Upper lobe of left lung (tissue), 6 donors: ENCODE results near the gene MYADM. TPM values are rescaled to one million over a fixed set of nuclear protein-coding genes. Genes with fewer than 3 reads are reported as not detected.

ENCODE experiments used
- ATAC-seq, 2 donors: fragments of 200-7000 bp; cut with Tn5 transposase; one replicate each; pipeline ENCODE4 v1.9.1; 2022; ENCODE audit warnings: mild to moderate bottlenecking in 2 of 2, moderate library complexity in 2 of 2; ENCODE audit not compliant: low FRiP score in 2 of 2
- DNase-seq, 2 donors: peaks; one replicate each; pipeline ENCODE4 v3.0.0-alpha.2; 2019 to 2020
- H3K27ac ChIP-seq, 4 donors: fragments of 200-600 bp; sonication (generic); one replicate each; pipeline ENCODE4 v1.5.1; 2016 to 2019
- H3K27me3 ChIP-seq, 4 donors: fragments of 200-600 bp; sonication (generic); one replicate each; pipeline ENCODE4 v1.5.1; 2017 to 2019
- H3K36me3 ChIP-seq, 4 donors: fragments of 200-600 bp; sonication (generic); one replicate each; pipeline ENCODE4 v1.5.1; 2016 to 2019
- H3K4me1 ChIP-seq, 4 donors: fragments of 200-600 bp; sonication (generic); one replicate each; pipeline ENCODE4 v1.5.1; 2018 to 2019
- H3K4me3 ChIP-seq, 4 donors: fragments of 200-600 bp; sonication (generic); one replicate each; pipeline ENCODE4 v1.5.1; 2017 to 2019; ENCODE audit warnings: mild to moderate bottlenecking in 2 of 4, moderate library complexity in 1 of 4
- H3K9me3 ChIP-seq, 4 donors: fragments of 200-600 bp; sonication (generic); one replicate each; pipeline ENCODE4 v1.5.1; 2018 to 2019
- EP300 ChIP-seq, 4 donors: sonication (generic); formaldehyde crosslinking; IDR thresholded peaks; one replicate each; pipeline ENCODE4 v1.5.1; 2017; ENCODE audit warnings: antibody characterized with exemption in 4 of 4, control low read depth in 2 of 4
- POLR2A ChIP-seq, 4 donors: fragments of 450-650 bp; IDR thresholded peaks; one replicate each; pipeline ENCODE4 v1.5.1; 2016 to 2017; ENCODE audit warnings: antibody characterized with exemption in 4 of 4, mild to moderate bottlenecking in 2 of 4
- POLR2AphosphoS5 ChIP-seq, 2 donors: sonication (generic); formaldehyde crosslinking; IDR thresholded peaks; one replicate each; pipeline ENCODE4 v1.5.1; 2017; ENCODE audit warnings: antibody characterized with exemption in 2 of 2
- WGBS, 2 donors: methylation state at CpG; one replicate each; pipeline ENCODE4 v1.1.5; 2017 to 2018; 5-methylcytosine and 5-hydroxymethylcytosine counted together
- total RNA-seq, 6 donors: library from RNA; depleted of rRNA in 4 of 6; stranded (reverse); fragments of >200 nt in 4 of 6; gene quantifications; one replicate each; pipeline versions ENCODE4 v1.1.0 to v1.2.1, GENCODE V29; 2016 to 2021
- TF ChIP-seq, protein P1 (sequence below), 6 experiments: fragments of 450-650 bp in 4 of 6; fragments of 200-600 bp in 2 of 6; sonication (generic) in 2 of 6; IDR thresholded peaks; one replicate each; pipeline ENCODE4 v1.5.1; 2016 to 2019; ENCODE audit warnings: antibody characterized with exemption in 6 of 6
- donor health status: DM: no; HTN: no; CAD: no; lungs with moderate emphysema.
- donor health status: DM: no; HTN: yes; CAD: no; lungs with severe emphysema.

MYADM gene
- total RNA-seq, 6 donors from 2014 or later: 31.4 to 312 (median 145) TPM

DNA sequence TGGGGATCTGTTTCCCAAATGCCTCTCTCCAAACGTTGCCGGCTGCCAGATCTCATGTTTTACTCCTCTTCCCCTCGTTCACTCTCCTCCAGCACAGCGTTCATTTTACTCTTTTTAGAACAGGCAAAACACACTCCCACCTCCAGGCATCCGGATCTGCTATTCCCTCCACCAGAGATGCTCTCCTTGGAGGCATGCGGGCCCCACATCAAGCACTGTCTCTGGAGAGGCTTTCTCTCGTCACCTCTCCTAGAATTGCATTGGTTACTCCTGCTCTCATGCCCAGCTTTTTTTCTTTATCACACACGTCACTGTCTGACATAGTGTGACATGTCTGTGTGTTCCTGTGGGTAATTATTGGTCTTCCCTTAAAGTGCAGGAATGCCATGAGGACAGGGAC is 20.1 kb upstream of the MYADM start:
- Histone ChIP-seq H3K27me3 (no peaks in the 10 kb centered on the region), H3K27ac (no peak overlapping the region), H3K4me1 (peaks cover 12 to 39% (median 26%) of the 10 kb centered on the region in 4 donors), H3K36me3 (no peaks in the 10 kb centered on the region), H3K9me3 (no peaks in the 10 kb centered on the region), H3K4me3 (no peak overlapping the region)
- no peak for DNase-seq
- ATAC-seq: no peak
- WGBS, 2 donors: 54 to 66% methylated on average over 8 of the region's 8 CpGs
- TF ChIP-seq POLR2A (IDR thresholded peaks at IDR 0.05) (no peak), POLR2AphosphoS5 (IDR thresholded peaks at IDR 0.05) (no peak), EP300 (IDR thresholded peaks at IDR 0.05) (no peak)
- TF ChIP-seq, protein P1, sequence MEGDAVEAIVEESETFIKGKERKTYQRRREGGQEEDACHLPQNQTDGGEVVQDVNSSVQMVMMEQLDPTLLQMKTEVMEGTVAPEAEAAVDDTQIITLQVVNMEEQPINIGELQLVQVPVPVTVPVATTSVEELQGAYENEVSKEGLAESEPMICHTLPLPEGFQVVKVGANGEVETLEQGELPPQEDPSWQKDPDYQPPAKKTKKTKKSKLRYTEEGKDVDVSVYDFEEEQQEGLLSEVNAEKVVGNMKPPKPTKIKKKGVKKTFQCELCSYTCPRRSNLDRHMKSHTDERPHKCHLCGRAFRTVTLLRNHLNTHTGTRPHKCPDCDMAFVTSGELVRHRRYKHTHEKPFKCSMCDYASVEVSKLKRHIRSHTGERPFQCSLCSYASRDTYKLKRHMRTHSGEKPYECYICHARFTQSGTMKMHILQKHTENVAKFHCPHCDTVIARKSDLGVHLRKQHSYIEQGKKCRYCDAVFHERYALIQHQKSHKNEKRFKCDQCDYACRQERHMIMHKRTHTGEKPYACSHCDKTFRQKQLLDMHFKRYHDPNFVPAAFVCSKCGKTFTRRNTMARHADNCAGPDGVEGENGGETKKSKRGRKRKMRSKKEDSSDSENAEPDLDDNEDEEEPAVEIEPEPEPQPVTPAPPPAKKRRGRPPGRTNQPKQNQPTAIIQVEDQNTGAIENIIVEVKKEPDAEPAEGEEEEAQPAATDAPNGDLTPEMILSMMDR (IDR thresholded peaks at IDR 0.05): no peak

DNA sequence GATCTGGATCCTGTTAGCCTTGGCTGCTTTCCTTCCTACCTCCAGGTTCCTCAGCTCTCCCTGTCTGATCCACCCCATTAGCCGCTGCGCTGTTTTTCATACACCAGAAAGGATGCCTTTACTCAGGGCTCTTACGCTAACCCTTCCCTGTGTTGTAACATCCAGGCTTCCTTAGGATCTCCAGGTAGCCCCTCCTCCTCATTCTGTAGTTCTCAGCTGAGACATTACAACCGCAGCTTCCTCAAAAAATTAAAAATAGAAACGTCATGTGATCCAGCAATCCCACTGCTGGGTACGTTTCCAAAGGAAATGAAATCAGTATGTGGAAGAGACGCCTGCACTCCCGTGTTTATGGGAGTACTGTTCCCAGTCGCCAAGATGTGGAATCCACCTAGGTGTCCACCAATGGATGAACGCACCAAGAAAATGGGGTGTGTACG is 18.4 kb upstream of the MYADM start:
- H3K4me1 ChIP-seq: peaks cover 12 to 39% (median 26%) of the 10 kb centered on the region in 4 donors
- H3K27me3 ChIP-seq: no peaks in the 10 kb centered on the region
- H3K9me3 ChIP-seq: no peaks in the 10 kb centered on the region
- H3K4me3 ChIP-seq: no peak overlapping the region
- WGBS, 2 donors: 39 to 42% methylated on average over 11 of the region's 11 CpGs
- ATAC-seq: peak; percentile 58 to 79
- TF ChIP-seq POLR2A (IDR thresholded peaks at IDR 0.05) (peak in 1 of 4 donors; percentile 9), EP300 (IDR thresholded peaks at IDR 0.05) (peak in 1 of 4 donors; percentile 1), POLR2AphosphoS5 (IDR thresholded peaks at IDR 0.05) (peak; percentile 24 to 42)
- TF ChIP-seq, protein P1 (IDR thresholded peaks at IDR 0.05): no peak
- peak overlapping the region; percentile 43 to 80 (median 60) for H3K27ac ChIP-seq
- DNase-seq: peak in 1 of 2 donors; percentile 62
- no peaks in the 10 kb centered on the region for H3K36me3 ChIP-seq

DNA sequence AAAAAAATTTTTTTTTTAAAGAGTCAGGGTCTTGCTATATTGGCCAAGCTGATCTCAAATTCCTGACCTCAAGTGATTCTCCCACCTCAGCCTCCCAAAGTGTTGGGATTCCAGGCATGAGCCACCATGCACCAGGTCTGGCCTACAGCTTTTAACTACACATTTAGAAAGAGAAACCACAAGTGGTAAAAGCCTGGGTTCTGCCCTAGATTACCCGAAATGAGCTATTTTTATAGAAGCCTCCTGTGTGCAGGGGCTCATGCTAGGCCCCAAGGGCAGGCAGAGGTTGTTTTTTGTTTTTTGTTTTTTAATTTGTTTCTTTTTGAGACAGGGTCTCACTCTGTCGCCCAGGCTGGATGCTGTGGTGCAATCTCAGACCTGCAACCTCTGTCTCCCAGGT is 14.0 kb upstream of the MYADM start:
- Histone ChIP-seq H3K4me1 (peaks cover 9 to 39% (median 22%) of the 10 kb centered on the region in 4 donors), H3K4me3 (no peak overlapping the region), H3K9me3 (no peaks in the 10 kb centered on the region), H3K36me3 (no peaks in the 10 kb centered on the region), H3K27ac (no peak overlapping the region), H3K27me3 (no peaks in the 10 kb centered on the region)
- TF ChIP-seq POLR2AphosphoS5 (IDR thresholded peaks at IDR 0.05): no peak
- TF ChIP-seq EP300 (IDR thresholded peaks at IDR 0.05): no peak
- TF ChIP-seq, protein P1 (IDR thresholded peaks at IDR 0.05): no peak
- TF ChIP-seq POLR2A (IDR thresholded peaks at IDR 0.05): no peak
- no peak for DNase-seq
- WGBS, 2 donors: 67 to 80% methylated on average over 2 of the region's 2 CpGs
- ATAC-seq: no peak

DNA sequence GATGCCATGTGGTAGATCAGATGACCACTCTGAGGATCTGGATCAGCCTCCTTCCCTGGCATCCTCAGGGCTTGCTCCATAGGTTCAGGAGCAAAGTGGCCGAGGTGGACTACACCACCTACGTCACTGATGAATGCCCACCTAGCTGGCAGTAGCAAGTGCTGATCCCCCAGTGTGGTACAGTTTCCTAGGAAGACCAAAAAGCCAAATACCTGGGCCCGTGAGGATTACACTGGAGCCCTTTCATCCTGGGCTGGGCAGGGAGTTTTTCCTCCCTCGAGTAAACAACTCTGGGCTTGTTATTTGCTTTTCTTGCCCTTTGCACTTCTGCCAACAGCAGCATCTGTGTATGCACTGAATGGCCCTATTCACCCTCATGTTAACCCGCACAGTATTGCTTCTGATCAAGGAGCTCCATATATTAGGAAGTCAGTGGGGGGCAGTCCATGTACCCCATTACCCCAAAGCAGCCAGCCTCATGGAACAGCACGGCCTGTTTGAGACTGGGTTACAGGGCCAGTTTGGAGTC is 3.3 kb upstream of the MYADM start:
- TF ChIP-seq POLR2A (IDR thresholded peaks at IDR 0.05) (no peak), POLR2AphosphoS5 (IDR thresholded peaks at IDR 0.05) (no peak), EP300 (IDR thresholded peaks at IDR 0.05) (no peak)
- TF ChIP-seq, protein P1 (IDR thresholded peaks at IDR 0.05): no peak
- WGBS, 2 donors: 60 to 71% methylated on average over 3 to 6 of the region's 6 CpGs
- H3K9me3 ChIP-seq: no peaks in the 10 kb centered on the region

DNA sequence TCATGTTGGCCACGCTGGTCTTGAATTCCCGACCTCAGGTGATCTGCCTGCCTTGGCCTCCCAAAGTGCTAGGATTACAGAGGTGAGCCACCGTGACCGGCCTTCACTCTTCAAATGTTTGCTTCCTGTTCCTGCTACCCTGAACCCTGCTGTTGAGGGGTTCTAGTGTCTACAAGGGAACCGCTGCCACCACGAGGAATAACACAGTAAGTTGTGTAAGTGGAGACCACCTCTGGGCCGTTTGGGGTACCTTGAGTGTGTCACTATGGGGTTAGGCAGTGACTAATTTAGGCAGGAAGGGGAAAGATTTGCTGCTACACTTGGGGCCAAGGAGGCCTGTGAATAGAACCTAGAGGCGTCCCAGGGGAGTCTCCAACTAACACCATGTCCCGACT is 2.2 kb upstream of the MYADM start:
- TF ChIP-seq EP300 (IDR thresholded peaks at IDR 0.05) (no peak), POLR2AphosphoS5 (IDR thresholded peaks at IDR 0.05) (no peak), POLR2A (IDR thresholded peaks at IDR 0.05) (no peak)
- TF ChIP-seq, protein P1 (IDR thresholded peaks at IDR 0.05): no peak
- no peak for DNase-seq
- Histone ChIP-seq H3K27ac (peak overlapping the region; percentile 91 to 98 (median 96)), H3K36me3 (no peaks in the 10 kb centered on the region), H3K4me1 (peaks cover 21 to 46% (median 32%) of the 10 kb centered on the region in 4 donors), H3K27me3 (no peaks in the 10 kb centered on the region), H3K9me3 (no peaks in the 10 kb centered on the region), H3K4me3 (peak overlapping the region in 2 of 4 donors; percentile 73 to 83)
- WGBS, 2 donors: 56 to 64% methylated on average over 8 to 9 of the region's 9 CpGs
- no peak for ATAC-seq

More for the DNA sequence above, 3.3 kb upstream of the MYADM start:
- Histone ChIP-seq H3K27me3 (no peaks in the 10 kb centered on the region), H3K4me1 (peaks cover 21 to 35% (median 26%) of the 10 kb centered on the region in 4 donors), H3K36me3 (no peaks in the 10 kb centered on the region), H3K27ac (no peak overlapping the region), H3K4me3 (no peak overlapping the region)
- ATAC-seq (no peak), DNase-seq (no peak)
